Kidney epithelial cell (primary cell): ENCODE data around the gene RAI1. TPM values are rescaled to one million over a fixed set of nuclear protein-coding genes. Genes with fewer than 3 reads are reported as not detected.

Source experiments
- DNase-seq: peaks from one replicate; pipeline ENCODE4 v3.0.0-alpha.2; 2010; ENCODE audit warnings: low read depth
- H3K27me3 ChIP-seq: 2 replicates; pipeline ENCODE4 v1.6.0; 2011; ENCODE audit warnings: low read length; ENCODE audit not compliant: control insufficient read depth, insufficient read depth
- H3K36me3 ChIP-seq: 2 replicates; pipeline ENCODE4 v1.5.1; 2011; ENCODE audit warnings: low read length; ENCODE audit not compliant: control insufficient read depth, insufficient read depth
- H3K4me3 ChIP-seq: 2 replicates; pipeline ENCODE4 v1.5.1; 2011; ENCODE audit warnings: low read depth, mild to moderate bottlenecking, control low read depth, low read length
- total RNA-seq: library from RNA; depleted of rRNA; stranded (reverse); fragments of >200 nt; gene quantifications from 2 replicates; pipeline ENCODE4 v1.2.3, GENCODE V29; 2015
- TF ChIP-seq, protein P1 (sequence below): IDR thresholded peaks from 2 replicates; pipeline ENCODE4 v1.5.1; 2011; ENCODE audit warnings: mild to moderate bottlenecking, moderate library complexity, low read length, control low read depth, inconsistent platforms; ENCODE audit not compliant: insufficient read depth, poor library complexity, severe bottlenecking

RAI1 gene
- total RNA-seq, 1 donor from 2014 or later, result 31.3 TPM

GRCh38 chr17:17798573-17799255, 117.5 kb downstream of the RAI1 start:
- Histone ChIP-seq H3K27me3 (no peaks in the 10 kb centered on the region), H3K4me3 (no peak overlapping the region), H3K36me3 (peaks cover 1% of the 10 kb centered on the region)
- no peak for DNase-seq
- TF ChIP-seq, protein P1, sequence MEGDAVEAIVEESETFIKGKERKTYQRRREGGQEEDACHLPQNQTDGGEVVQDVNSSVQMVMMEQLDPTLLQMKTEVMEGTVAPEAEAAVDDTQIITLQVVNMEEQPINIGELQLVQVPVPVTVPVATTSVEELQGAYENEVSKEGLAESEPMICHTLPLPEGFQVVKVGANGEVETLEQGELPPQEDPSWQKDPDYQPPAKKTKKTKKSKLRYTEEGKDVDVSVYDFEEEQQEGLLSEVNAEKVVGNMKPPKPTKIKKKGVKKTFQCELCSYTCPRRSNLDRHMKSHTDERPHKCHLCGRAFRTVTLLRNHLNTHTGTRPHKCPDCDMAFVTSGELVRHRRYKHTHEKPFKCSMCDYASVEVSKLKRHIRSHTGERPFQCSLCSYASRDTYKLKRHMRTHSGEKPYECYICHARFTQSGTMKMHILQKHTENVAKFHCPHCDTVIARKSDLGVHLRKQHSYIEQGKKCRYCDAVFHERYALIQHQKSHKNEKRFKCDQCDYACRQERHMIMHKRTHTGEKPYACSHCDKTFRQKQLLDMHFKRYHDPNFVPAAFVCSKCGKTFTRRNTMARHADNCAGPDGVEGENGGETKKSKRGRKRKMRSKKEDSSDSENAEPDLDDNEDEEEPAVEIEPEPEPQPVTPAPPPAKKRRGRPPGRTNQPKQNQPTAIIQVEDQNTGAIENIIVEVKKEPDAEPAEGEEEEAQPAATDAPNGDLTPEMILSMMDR, result no peak

GRCh38 chr17:17800504-17801021, 119.3 kb downstream of the RAI1 start:
- H3K36me3 ChIP-seq, result peaks cover 3% of the 10 kb centered on the region
- no peak overlapping the region for H3K4me3 ChIP-seq
- TF ChIP-seq, protein P1, result no peak
- no peak for DNase-seq
- H3K27me3 ChIP-seq, result no peaks in the 10 kb centered on the region

DNA sequence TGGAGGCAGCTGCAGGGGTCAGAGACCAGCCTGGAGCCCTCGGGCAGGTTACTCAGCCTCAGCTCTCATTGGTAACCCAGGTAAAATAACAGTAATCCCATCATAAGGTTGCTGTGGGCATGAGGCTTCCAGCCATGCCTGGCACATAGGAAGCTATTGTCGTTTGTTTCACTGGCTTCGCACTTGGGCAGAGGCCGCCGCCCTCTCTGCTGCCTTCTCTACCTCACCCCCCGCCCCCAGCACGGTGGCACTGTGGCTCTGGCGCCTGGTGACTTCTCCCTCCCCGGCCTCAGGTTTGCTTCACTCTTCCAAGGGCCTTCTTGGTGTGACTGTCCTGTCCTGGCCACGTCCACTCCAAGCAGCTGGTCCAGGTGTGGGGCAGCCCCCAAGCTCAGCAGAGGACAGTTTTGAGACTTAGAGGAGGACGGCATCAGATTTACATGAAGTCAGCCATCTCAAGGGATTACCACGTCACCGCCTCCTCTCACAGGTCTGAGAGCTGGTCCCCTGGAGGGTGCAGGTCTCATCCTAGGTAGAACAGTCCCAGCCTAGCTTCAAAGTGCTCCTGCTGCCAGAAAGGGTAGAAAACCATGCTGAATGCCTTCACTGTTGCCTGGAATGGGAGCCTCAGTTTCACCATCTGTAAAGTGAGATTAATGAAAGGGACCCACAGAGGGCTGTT, 120.7 kb downstream of the RAI1 start:
- Histone ChIP-seq H3K4me3 (no peak overlapping the region), H3K36me3 (peaks cover 4% of the 10 kb centered on the region), H3K27me3 (no peaks in the 10 kb centered on the region)
- TF ChIP-seq, protein P1, result no peak
- DNase-seq, result no peak

DNA sequence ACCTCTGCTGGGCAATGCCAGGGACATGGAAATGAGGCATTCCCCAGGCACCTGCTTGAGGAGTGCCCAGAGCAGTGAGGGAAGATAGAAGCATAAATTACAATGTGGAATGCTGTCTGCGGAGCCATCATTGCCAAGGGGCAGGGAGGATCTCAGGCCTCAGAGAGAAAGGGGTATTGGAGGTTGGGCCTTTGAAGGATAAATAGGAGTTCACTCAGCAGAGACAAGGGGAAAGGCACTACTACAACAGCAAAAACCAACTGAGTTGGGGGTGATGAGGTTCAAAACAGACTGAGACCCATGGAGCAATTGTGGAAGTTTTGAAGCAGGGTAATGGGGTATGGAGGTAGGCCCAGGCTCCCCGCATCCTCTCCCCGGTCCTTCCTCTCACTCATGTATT, 122.7 kb downstream of the RAI1 start:
- TF ChIP-seq, protein P1, result no peak
- H3K4me3 ChIP-seq, result no peak overlapping the region
- H3K36me3 ChIP-seq, result peaks cover 6% of the 10 kb centered on the region
- H3K27me3 ChIP-seq, result no peaks in the 10 kb centered on the region
- DNase-seq, result no peak

- DNase-seq, result no peak
- TF ChIP-seq, protein P1, result no peak
- peaks cover 6% of the 10 kb centered on the region for H3K36me3 ChIP-seq
- H3K4me3 ChIP-seq, result no peak overlapping the region
- H3K27me3 ChIP-seq, result no peaks in the 10 kb centered on the region
These were observed 124.3 kb downstream of the RAI1 start for GRCh38 chr17:17805575-17805974.

DNA sequence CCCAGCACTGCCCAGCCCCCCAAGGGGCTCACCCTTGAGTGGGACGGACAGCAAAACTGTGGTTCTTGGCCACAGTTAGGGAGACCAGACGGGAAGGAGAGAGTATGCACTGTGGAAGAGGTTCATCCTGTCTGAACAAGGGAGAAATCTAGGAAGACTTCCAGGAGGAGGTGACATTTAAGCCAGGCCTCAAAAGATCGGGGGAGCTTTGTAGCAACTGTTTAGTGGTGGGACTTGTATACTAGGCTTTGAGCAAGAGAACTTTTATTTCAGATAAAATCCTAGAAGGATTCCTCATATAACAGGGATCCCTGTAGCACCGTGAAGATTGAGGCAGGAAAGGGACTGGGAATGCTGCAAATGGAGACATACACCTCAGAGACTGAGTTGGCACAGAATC, 124.8 kb downstream of the RAI1 start:
- Histone ChIP-seq H3K36me3 (peaks cover 6% of the 10 kb centered on the region), H3K4me3 (no peak overlapping the region), H3K27me3 (no peaks in the 10 kb centered on the region)
- DNase-seq, result no peak
- TF ChIP-seq, protein P1, result no peak
